GM18499 (cell line): ENCODE data around the gene STX16.

Experiments used
- ATAC-seq: cut with Tn5 transposase; IDR thresholded peaks from one replicate; pipeline ENCODE4 v1.9.1; 2021; ENCODE audit warnings: moderate number of reproducible peaks; ENCODE audit not compliant: insufficient read depth, unreplicated experiment

STX16 gene

GRCh38 chr20:58651946-58652605, 993 bp downstream of the STX16 start:
- no peak for ATAC-seq

- no peak for ATAC-seq
Measured at GRCh38 chr20:58652606-58653294, 1.7 kb downstream of the STX16 start.

- ATAC-seq = no peak
Measured at GRCh38 chr20:58654337-58654736, 3.3 kb downstream of the STX16 start.

GRCh38 chr20:58655328-58656107, 4.4 kb downstream of the STX16 start:
- no peak for ATAC-seq

GRCh38 chr20:58656831-58657230, 5.7 kb downstream of the STX16 start:
- ATAC-seq = no peak

- no peak for ATAC-seq
Measured at GRCh38 chr20:58657262-58657661, 6.2 kb downstream of the STX16 start.

GRCh38 chr20:58657986-58658385, 6.9 kb downstream of the STX16 start:
- no peak for ATAC-seq

GRCh38 chr20:58658760-58659159, 7.7 kb downstream of the STX16 start:
- ATAC-seq = no peak

- no peak for ATAC-seq
Measured at GRCh38 chr20:58659841-58660240, 8.8 kb downstream of the STX16 start.

GRCh38 chr20:58660855-58661597, 9.9 kb downstream of the STX16 start:
- ATAC-seq = no peak

GRCh38 chr20:58661598-58662473, 10.8 kb downstream of the STX16 start:
- no peak for ATAC-seq

- ATAC-seq = no peak
Measured at GRCh38 chr20:58664331-58664730, 13.2 kb downstream of the STX16 start.

GRCh38 chr20:58664883-58665282, 13.8 kb downstream of the STX16 start:
- ATAC-seq = no peak

GRCh38 chr20:58665606-58666005, 14.5 kb downstream of the STX16 start:
- ATAC-seq = no peak

GRCh38 chr20:58666702-58667101, 15.6 kb downstream of the STX16 start:
- no peak for ATAC-seq

GRCh38 chr20:58667975-58668374, 16.9 kb downstream of the STX16 start:
- ATAC-seq = no peak

GRCh38 chr20:58668901-58669286, 17.8 kb downstream of the STX16 start:
- ATAC-seq = no peak

- no peak for ATAC-seq
Measured at GRCh38 chr20:58669287-58670006, 18.4 kb downstream of the STX16 start.

GRCh38 chr20:58670102-58670501, 19.0 kb downstream of the STX16 start:
- no peak for ATAC-seq
